Measurements from ENCODE around the gene TBC1D22A. TPM values are rescaled to one million over a fixed set of nuclear protein-coding genes. Genes with fewer than 3 reads are reported as not detected.

TBC1D22A gene
- total RNA-seq, 1 donor from 2014 or later = 24.2 TPM

DNA sequence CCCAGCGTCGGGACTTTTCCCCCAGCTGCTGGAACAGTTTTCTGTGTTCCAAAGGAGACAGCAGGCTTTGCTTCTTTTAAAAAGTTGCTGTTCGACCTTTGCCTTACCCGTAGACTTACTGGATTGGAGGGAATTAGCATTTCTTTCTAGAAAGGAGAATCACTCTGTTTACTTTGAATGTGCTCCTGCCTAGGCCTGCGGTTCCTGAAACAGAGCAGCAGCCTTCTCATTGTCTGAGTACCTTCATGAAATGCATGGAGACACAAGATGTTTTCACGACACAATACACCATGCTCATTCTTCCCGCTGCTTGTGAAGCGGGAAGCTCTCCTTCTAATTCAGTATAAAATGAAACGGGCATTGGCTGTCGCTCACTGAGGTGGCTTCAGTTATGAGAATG, 196.2 kb downstream of the TBC1D22A start:
- peaks cover 5% of the 10 kb centered on the region for H3K36me3 Mint-ChIP-seq (ENCODE audit: low read depth, unreplicated experiment)
- H3K4me1 Mint-ChIP-seq (ENCODE audit: low read depth, unreplicated experiment) = peaks cover 2% of the 10 kb centered on the region
- H3K27ac Mint-ChIP-seq (ENCODE audit: unreplicated experiment) = no peak overlapping the region

DNA sequence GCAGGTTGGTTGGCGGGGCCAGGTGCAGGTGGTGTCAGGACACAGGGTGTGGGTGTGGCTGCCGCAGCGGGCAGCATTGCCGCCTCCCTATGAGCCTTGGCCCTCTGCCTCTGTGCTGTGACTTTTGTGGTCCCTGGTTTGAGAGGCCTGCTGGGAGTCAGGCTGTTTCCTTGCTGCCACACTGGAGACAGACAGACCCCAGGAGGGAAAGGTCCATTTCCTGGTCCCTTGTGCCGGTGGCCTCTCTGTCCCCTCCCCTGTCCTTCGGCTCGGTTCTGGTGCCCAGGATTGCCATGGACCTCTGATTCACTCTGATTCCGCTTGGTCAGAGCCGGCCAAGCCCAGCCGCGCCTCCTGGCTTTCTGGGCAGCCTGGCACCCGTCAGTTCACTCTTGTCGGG, 196.9 kb downstream of the TBC1D22A start:
- H3K27ac ChIP-seq (ENCODE audit: low read depth, low read length) = no peak overlapping the region
- TF ChIP-seq EZH2 (IDR thresholded peaks at IDR 0.05; ENCODE audit: insufficient read depth, low read length) = no peak
- TF ChIP-seq, protein P1, sequence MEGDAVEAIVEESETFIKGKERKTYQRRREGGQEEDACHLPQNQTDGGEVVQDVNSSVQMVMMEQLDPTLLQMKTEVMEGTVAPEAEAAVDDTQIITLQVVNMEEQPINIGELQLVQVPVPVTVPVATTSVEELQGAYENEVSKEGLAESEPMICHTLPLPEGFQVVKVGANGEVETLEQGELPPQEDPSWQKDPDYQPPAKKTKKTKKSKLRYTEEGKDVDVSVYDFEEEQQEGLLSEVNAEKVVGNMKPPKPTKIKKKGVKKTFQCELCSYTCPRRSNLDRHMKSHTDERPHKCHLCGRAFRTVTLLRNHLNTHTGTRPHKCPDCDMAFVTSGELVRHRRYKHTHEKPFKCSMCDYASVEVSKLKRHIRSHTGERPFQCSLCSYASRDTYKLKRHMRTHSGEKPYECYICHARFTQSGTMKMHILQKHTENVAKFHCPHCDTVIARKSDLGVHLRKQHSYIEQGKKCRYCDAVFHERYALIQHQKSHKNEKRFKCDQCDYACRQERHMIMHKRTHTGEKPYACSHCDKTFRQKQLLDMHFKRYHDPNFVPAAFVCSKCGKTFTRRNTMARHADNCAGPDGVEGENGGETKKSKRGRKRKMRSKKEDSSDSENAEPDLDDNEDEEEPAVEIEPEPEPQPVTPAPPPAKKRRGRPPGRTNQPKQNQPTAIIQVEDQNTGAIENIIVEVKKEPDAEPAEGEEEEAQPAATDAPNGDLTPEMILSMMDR (IDR thresholded peaks at IDR 0.05; ENCODE audit: insufficient read depth, low read depth, low read length) = no peak
- no peak overlapping the region for H3K4me3 ChIP-seq (ENCODE audit: insufficient read depth, low read depth, low read length)
- FAIRE-seq (no peak), DNase-seq (ENCODE audit: low read depth) (no peak)
- H3K4me2 ChIP-seq (ENCODE audit: low read length) = no peak overlapping the region
- no peaks in the 10 kb centered on the region for H3K36me3 ChIP-seq (ENCODE audit: insufficient read depth, low read length)
- peaks cover 23% of the 10 kb centered on the region for H4K20me1 ChIP-seq (ENCODE audit: insufficient read depth, low read length)
- no peaks in the 10 kb centered on the region for H3K4me1 ChIP-seq (ENCODE audit: insufficient read depth, low read length)
- no peaks in the 10 kb centered on the region for H3K79me2 ChIP-seq (ENCODE audit: insufficient read depth, low read length)
- no peaks in the 10 kb centered on the region for H3K9me3 ChIP-seq (ENCODE audit: insufficient read depth, low read depth, low read length)
- H3K27ac Mint-ChIP-seq (ENCODE audit: unreplicated experiment) = no peak overlapping the region
- H2AFZ ChIP-seq (ENCODE audit: low read depth, low read length) = no peak overlapping the region
- no peaks in the 10 kb centered on the region for H3K27me3 ChIP-seq (ENCODE audit: insufficient read depth, low read length)
- no peak overlapping the region for H3K4me3 Mint-ChIP-seq (ENCODE audit: unreplicated experiment)
- H3K36me3 Mint-ChIP-seq (ENCODE audit: low read depth, unreplicated experiment) = peaks cover 5% of the 10 kb centered on the region
- peaks cover 2% of the 10 kb centered on the region for H3K4me1 Mint-ChIP-seq (ENCODE audit: low read depth, unreplicated experiment)
- H3K9me3 Mint-ChIP-seq (ENCODE audit: unreplicated experiment) = no peaks in the 10 kb centered on the region
- no peak overlapping the region for H3K9ac ChIP-seq (ENCODE audit: low read length)
- H3K27me3 Mint-ChIP-seq (ENCODE audit: low read depth, unreplicated experiment) = no peaks in the 10 kb centered on the region

More for the DNA sequence above, 196.2 kb downstream of the TBC1D22A start:
- H3K4me3 Mint-ChIP-seq (ENCODE audit: unreplicated experiment) = no peak overlapping the region
- H3K79me2 ChIP-seq (ENCODE audit: insufficient read depth, low read length) = no peaks in the 10 kb centered on the region
- H3K27ac ChIP-seq (ENCODE audit: low read depth, low read length) = no peak overlapping the region
- TF ChIP-seq EZH2 (IDR thresholded peaks at IDR 0.05; ENCODE audit: insufficient read depth, low read length) = no peak
- TF ChIP-seq, protein P1 (IDR thresholded peaks at IDR 0.05; ENCODE audit: insufficient read depth, low read depth, low read length) = no peak
- H4K20me1 ChIP-seq (ENCODE audit: insufficient read depth, low read length) = peaks cover 26% of the 10 kb centered on the region
- no peak overlapping the region for H3K9ac ChIP-seq (ENCODE audit: low read length)
- H3K4me1 ChIP-seq (ENCODE audit: insufficient read depth, low read length) = no peaks in the 10 kb centered on the region
- no peaks in the 10 kb centered on the region for H3K9me3 Mint-ChIP-seq (ENCODE audit: unreplicated experiment)
- H3K27me3 ChIP-seq (ENCODE audit: insufficient read depth, low read length) = no peaks in the 10 kb centered on the region
- H3K9me3 ChIP-seq (ENCODE audit: insufficient read depth, low read depth, low read length) = no peaks in the 10 kb centered on the region
- no peaks in the 10 kb centered on the region for H3K27me3 Mint-ChIP-seq (ENCODE audit: low read depth, unreplicated experiment)
- DNase-seq (ENCODE audit: low read depth) (no peak), FAIRE-seq (no peak)
- no peak overlapping the region for H3K4me3 ChIP-seq (ENCODE audit: insufficient read depth, low read depth, low read length)
- H2AFZ ChIP-seq (ENCODE audit: low read depth, low read length) = no peak overlapping the region
- H3K4me2 ChIP-seq (ENCODE audit: low read length) = no peak overlapping the region
- H3K36me3 ChIP-seq (ENCODE audit: insufficient read depth, low read length) = no peaks in the 10 kb centered on the region

DNA sequence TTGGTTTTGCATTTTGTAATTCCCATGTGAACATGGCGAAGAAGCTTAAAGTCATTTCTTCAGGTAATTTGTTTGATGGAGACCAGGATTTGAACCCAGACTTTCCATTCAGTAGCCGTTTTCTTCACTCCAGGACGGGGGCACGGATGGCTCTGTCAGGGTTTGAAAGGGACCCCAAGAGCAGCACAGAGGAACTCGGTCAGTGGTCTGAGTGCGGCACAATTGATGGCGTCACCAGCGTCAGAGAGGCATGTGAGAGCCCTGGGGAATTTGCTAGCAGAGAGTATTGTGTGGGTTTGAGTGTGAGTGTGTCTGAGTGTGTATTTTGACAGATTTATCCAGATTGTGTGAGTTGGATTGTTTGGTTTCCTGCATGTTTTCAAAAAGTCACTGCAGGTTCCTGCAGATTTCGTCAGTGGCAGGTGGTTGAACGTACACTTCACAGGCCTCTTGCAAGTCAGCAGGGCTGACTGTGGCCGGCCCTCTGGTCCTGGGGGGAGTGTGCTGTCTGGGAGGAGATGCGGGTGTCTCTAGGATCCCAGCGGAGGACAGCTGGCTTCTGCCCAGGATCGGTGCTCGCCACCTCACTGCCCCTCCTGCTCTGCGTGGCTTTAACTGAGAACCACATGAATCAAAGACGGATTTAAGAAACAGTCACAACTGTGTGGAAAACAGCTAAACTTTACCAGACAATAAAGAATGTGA, 199.3 kb downstream of the TBC1D22A start:
- no peak for FAIRE-seq

More for the DNA sequence above, 199.3 kb downstream of the TBC1D22A start:
- no peak for TF ChIP-seq EZH2 (IDR thresholded peaks at IDR 0.05; ENCODE audit: insufficient read depth, low read length)
- TF ChIP-seq, protein P1 (IDR thresholded peaks at IDR 0.05; ENCODE audit: insufficient read depth, low read depth, low read length) = no peak
- Mint-ChIP-seq H3K4me3 (ENCODE audit: unreplicated experiment) (no peak overlapping the region), H3K27ac (ENCODE audit: unreplicated experiment) (no peak overlapping the region), H3K27me3 (ENCODE audit: low read depth, unreplicated experiment) (no peaks in the 10 kb centered on the region), H3K9me3 (ENCODE audit: unreplicated experiment) (no peaks in the 10 kb centered on the region), H3K36me3 (ENCODE audit: low read depth, unreplicated experiment) (peaks cover 8% of the 10 kb centered on the region), H3K4me1 (ENCODE audit: low read depth, unreplicated experiment) (peaks cover 8% of the 10 kb centered on the region)
- Histone ChIP-seq H2AFZ (ENCODE audit: low read depth, low read length) (no peak overlapping the region), H3K27ac (ENCODE audit: low read depth, low read length) (no peak overlapping the region), H3K27me3 (ENCODE audit: insufficient read depth, low read length) (no peaks in the 10 kb centered on the region), H4K20me1 (ENCODE audit: insufficient read depth, low read length) (peaks cover 34% of the 10 kb centered on the region), H3K79me2 (ENCODE audit: insufficient read depth, low read length) (no peaks in the 10 kb centered on the region), H3K9me3 (ENCODE audit: insufficient read depth, low read depth, low read length) (no peaks in the 10 kb centered on the region), H3K36me3 (ENCODE audit: insufficient read depth, low read length) (no peaks in the 10 kb centered on the region), H3K4me1 (ENCODE audit: insufficient read depth, low read length) (no peaks in the 10 kb centered on the region), H3K4me2 (ENCODE audit: low read length) (no peak overlapping the region), H3K9ac (ENCODE audit: low read length) (no peak overlapping the region), H3K4me3 (ENCODE audit: insufficient read depth, low read depth, low read length) (no peak overlapping the region)
- DNase-seq (ENCODE audit: low read depth) = no peak

All from astrocyte (in vitro differentiated cells and primary cell).